Spleen (tissue), 11 donors: Measurements from ENCODE around the gene PRCD. TPM values are rescaled to one million over a fixed set of nuclear protein-coding genes. Genes with fewer than 3 reads are reported as not detected.

Experiments used
- DNase-seq: peaks from one replicate; pipeline ENCODE4 v3.0.0-alpha.2; 2020
- H3K27ac ChIP-seq, 8 donors: fragments of 200-600 bp; sonication (generic) in 7 of 8; 1 replicate in 4 of 8; 2 replicates in 4 of 8; pipeline versions ENCODE4 v1.5.0 to v1.8.0; 2016 to 2021; ENCODE audit warnings: inconsistent platforms in 4 of 8, mild to moderate bottlenecking in 4 of 8, moderate library complexity in 1 of 8
- H3K27me3 ChIP-seq, 7 donors: fragments of 200-600 bp; sonication (generic) in 6 of 7; replicated peaks in 1 of 7; 1 replicate in 4 of 7; 2 replicates in 3 of 7; pipeline versions ENCODE4 v1.5.0 to v1.8.0; 2016 to 2021; ENCODE audit warnings: inconsistent platforms in 3 of 7, mild to moderate bottlenecking in 1 of 7
- H3K36me3 ChIP-seq, 6 donors: fragments of 200-600 bp; sonication (generic) in 5 of 6; 1 replicate in 4 of 6; 2 replicates in 2 of 6; pipeline versions ENCODE4 v1.5.0 to v1.8.0; 2016 to 2021; ENCODE audit warnings: inconsistent platforms in 2 of 6
- H3K4me1 ChIP-seq, 6 donors: fragments of 200-600 bp; sonication (generic) in 5 of 6; 1 replicate in 3 of 6; 2 replicates in 3 of 6; pipeline versions ENCODE4 v1.5.0 to v1.8.0; 2016 to 2021; ENCODE audit warnings: inconsistent platforms in 3 of 6
- H3K4me3 ChIP-seq, 8 donors: fragments of 200-600 bp; sonication (generic) in 7 of 8; 1 replicate in 4 of 8; 2 replicates in 4 of 8; pipeline versions ENCODE4 v1.5.0 to v1.8.0; 2016 to 2021; ENCODE audit warnings: inconsistent platforms in 4 of 8, mild to moderate bottlenecking in 4 of 8, moderate library complexity in 2 of 8
- H3K9me3 ChIP-seq, 8 donors: fragments of 200-600 bp; sonication (generic) in 7 of 8; 1 replicate in 4 of 8; 2 replicates in 4 of 8; pipeline versions ENCODE4 v1.5.0 to v1.8.0; 2016 to 2021; ENCODE audit warnings: inconsistent platforms in 4 of 8
- POLR2A ChIP-seq, 3 donors: fragments of 450-650 bp; IDR thresholded peaks; one replicate each; pipeline ENCODE4 v1.5.1; 2017; ENCODE audit warnings: antibody characterized with exemption in 3 of 3, mild to moderate bottlenecking in 1 of 3
- POLR2AphosphoS5 ChIP-seq, 3 donors: sonication (generic); formaldehyde crosslinking; IDR thresholded peaks; one replicate each; pipeline ENCODE4 v1.5.1; 2017; ENCODE audit warnings: antibody characterized with exemption in 3 of 3
- WGBS, 5 donors: extraction: QIAGEN DNeasy Blood & Tissue Kit in 3 of 5; methylation state at CpG; one replicate each; pipeline versions ENCODE4 v1.1.5 to v1.1.7; 2013 to 2018; 5-methylcytosine and 5-hydroxymethylcytosine counted together
- intact Hi-C: fragments of 100-400 bp; cut with DNase I; formaldehyde crosslinking; loops from one replicate; pipeline ENCODE4 v1.15.0; 2023; ENCODE audit warnings: low total_unique reads
- polyA plus RNA-seq, 3 donors: library from polyadenylated mRNA; stranded (reverse); fragments of 200-250 nt; gene quantifications; one replicate each; pipeline ENCODE4 v1.2.1, GENCODE V29; 2013
- total RNA-seq, 7 donors: library from RNA; depleted of rRNA in 3 of 7; stranded (reverse); fragments of >200 nt in 3 of 7; fragmentation: NEBNext Ultra II Directional in 4 of 7; extraction: Animal tissue kit (Norgen Biotek cat#: 25700) in 4 of 7; gene quantifications; one replicate each; pipeline versions ENCODE4 v1.1.0 to v1.2.1, GENCODE V29; 2016 to 2021
- TF ChIP-seq, protein P1 (sequence below), 11 experiments: fragments of 200-600 bp in 7 of 11; fragments of 450-650 bp in 4 of 11; sonication (generic) in 4 of 11; IDR thresholded peaks in 8 of 11; conservative IDR thresholded peaks in 3 of 11; 1 replicate in 7 of 11; 2 replicates in 4 of 11; pipeline versions ENCODE4 v1.4.0 to v1.8.0; 2016 to 2021; ENCODE audit warnings: antibody characterized with exemption in 11 of 11, inconsistent platforms in 4 of 11, mild to moderate bottlenecking in 1 of 11
- donor health status: healthy with polysubstance abuse.
- donor health status: DM: no; HTN: no; CAD: no; lungs with moderate emphysema.
- donor health status: DM: no; HTN: no; CAD: no.
- donor health status: Bipolar disorder and iron deficiency.
- donor health status: healthy.
- donor health status: DM: no; HTN: no; CAD: no.
- donor health status: DM: yes; HTN: yes; CAD: no.

The PRCD gene
- total and polyA plus RNA-seq, 10 donors, result 3.5 to 54.1 (median 11.8) TPM

DNA sequence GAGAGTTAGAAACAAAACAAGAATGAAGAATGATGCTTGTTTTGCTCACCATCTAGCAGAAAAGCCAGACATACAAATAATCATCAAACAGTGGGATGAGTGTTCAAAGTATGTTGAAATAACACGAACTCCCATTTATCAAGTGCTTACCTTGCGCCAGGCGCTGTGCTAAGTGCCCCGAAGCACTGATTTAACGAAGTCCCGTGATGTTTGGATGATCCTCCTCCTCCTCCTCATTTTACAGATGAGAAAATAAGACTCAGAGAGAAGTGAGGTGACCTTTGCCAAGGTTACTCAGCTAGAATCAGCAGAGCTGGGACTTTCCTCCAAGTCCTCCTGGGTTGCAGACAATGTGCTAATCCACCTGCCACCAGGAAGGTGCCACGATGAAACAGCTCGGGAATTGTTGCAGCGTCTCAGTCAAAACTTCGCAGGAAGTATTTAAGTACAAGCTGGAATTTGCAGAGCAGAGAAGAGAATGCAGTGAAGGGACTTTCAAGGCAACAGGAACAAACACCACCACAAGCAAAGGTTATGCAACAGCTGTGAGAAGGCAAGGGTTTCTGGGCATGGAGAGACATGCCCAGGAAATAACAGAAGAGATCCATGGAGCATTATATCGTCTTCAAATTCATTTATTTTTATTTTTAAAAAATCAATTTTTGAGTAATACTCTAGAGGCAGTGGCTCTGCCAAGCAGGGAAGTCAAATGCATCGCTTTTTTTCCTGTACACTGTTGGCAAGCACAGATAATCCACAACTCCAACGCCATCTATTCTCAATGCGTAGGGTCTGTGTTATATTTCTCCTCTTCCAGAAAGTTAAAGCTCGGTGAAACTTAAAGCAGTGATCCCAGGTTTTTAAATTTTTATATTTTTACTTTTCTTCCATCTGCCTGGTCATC lies 11.1 kb downstream of the PRCD start:
- Histone ChIP-seq H3K9me3 (no peaks in the 10 kb centered on the region), H3K4me1 (peaks cover 11 to 69% (median 28%) of the 10 kb centered on the region in 6 donors), H3K27ac (peak overlapping the region in 7 of 8 donors; percentile 7 to 64 (median 55)), H3K27me3 (no peaks in the 10 kb centered on the region), H3K36me3 (no peaks in the 10 kb centered on the region), H3K4me3 (peak overlapping the region in 1 of 8 donors; percentile 32)
- DNase-seq, result peak; percentile 32
- 40 to 51% (median 47%) methylated on average over 15 of the region's 15 CpGs for WGBS, 5 donors
- no peak for TF ChIP-seq POLR2A (IDR thresholded peaks at IDR 0.05)
- TF ChIP-seq POLR2AphosphoS5 (IDR thresholded peaks at IDR 0.05), result peak in 1 of 3 donors; percentile 52
- intact Hi-C loops, result no loop called here

DNA sequence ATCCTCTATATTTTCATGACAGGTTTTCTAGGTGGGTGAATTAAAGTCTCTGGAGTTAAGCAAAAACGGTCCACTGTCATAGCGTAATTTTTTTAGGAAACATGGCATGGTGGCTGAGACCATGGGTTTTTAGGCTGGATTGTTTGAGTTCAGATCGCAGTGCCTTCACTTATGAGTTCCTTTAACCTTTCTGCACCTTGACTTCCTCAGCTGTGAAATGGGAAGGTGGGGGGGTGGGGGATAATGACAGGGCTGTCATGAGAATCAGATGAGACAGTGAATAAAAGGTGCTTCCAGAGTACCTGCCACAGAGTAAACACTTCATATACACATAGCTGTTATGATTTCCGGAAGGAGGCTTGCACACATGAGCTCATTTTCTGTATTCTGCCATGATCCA lies 11.8 kb downstream of the PRCD start:
- DNase-seq, result no peak
- 71 to 88% (median 83%) methylated on average over 4 of the region's 4 CpGs for WGBS, 5 donors
- no peak overlapping the region for H3K4me3 ChIP-seq
- no peaks in the 10 kb centered on the region for H3K27me3 ChIP-seq
- intact Hi-C loops, result no loop called here
- peak overlapping the region in 6 of 8 donors; percentile 7 to 64 (median 56) for H3K27ac ChIP-seq
- H3K36me3 ChIP-seq, result no peaks in the 10 kb centered on the region
- TF ChIP-seq POLR2A (IDR thresholded peaks at IDR 0.05), result no peak
- no peak for TF ChIP-seq POLR2AphosphoS5 (IDR thresholded peaks at IDR 0.05)
- TF ChIP-seq, protein P1, sequence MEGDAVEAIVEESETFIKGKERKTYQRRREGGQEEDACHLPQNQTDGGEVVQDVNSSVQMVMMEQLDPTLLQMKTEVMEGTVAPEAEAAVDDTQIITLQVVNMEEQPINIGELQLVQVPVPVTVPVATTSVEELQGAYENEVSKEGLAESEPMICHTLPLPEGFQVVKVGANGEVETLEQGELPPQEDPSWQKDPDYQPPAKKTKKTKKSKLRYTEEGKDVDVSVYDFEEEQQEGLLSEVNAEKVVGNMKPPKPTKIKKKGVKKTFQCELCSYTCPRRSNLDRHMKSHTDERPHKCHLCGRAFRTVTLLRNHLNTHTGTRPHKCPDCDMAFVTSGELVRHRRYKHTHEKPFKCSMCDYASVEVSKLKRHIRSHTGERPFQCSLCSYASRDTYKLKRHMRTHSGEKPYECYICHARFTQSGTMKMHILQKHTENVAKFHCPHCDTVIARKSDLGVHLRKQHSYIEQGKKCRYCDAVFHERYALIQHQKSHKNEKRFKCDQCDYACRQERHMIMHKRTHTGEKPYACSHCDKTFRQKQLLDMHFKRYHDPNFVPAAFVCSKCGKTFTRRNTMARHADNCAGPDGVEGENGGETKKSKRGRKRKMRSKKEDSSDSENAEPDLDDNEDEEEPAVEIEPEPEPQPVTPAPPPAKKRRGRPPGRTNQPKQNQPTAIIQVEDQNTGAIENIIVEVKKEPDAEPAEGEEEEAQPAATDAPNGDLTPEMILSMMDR (IDR thresholded peaks at IDR 0.05 in 8 of 11, conservative IDR thresholded peaks at IDR 0.05 in 3 of 11), result no peak
- no peaks in the 10 kb centered on the region for H3K9me3 ChIP-seq
- H3K4me1 ChIP-seq, result peaks cover 11 to 69% (median 26%) of the 10 kb centered on the region in 6 donors

- Histone ChIP-seq H3K27ac (no peak overlapping the region), H3K27me3 (no peaks in the 10 kb centered on the region), H3K9me3 (no peaks in the 10 kb centered on the region), H3K36me3 (no peaks in the 10 kb centered on the region), H3K4me1 (peaks cover 5 to 64% (median 25%) of the 10 kb centered on the region in 6 donors), H3K4me3 (no peak overlapping the region)
- 43 to 65% (median 61%) methylated on average over 8 of the region's 8 CpGs for WGBS, 5 donors
- TF ChIP-seq POLR2A (IDR thresholded peaks at IDR 0.05) (no peak), POLR2AphosphoS5 (IDR thresholded peaks at IDR 0.05) (no peak)
- TF ChIP-seq, protein P1 (IDR thresholded peaks at IDR 0.05 in 8 of 11, conservative IDR thresholded peaks at IDR 0.05 in 3 of 11), result no peak
- DNase-seq, result peak; percentile 48
- intact Hi-C loops, result no loop called here
Observed at GRCh38 chr17:76553178-76553908, 13.5 kb downstream of the PRCD start.

DNA sequence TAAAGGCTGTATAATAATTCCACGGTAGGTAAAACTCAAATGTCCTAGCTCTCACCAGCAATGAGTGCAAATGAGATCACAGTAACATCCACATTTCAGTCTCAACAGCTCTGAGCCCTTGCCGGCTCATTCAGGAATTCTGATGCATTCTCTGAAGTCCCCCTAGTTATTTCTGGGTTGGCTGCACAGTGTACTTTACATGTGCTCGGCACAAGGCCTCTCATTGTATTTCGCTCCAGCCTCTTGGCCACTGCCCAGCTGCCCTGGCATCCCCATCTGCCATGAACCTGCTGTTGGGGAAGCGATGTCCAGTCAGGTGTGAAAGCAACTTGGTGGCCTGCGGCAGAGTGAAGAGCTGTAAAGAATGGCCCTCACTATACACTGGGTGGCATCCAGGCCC lies 14.3 kb downstream of the PRCD start:
- Histone ChIP-seq H3K4me1 (peaks cover 9 to 72% (median 33%) of the 10 kb centered on the region in 6 donors), H3K36me3 (peaks cover 0 to 1% (median 0%) of the 10 kb centered on the region in 6 donors), H3K9me3 (no peaks in the 10 kb centered on the region), H3K27ac (no peak overlapping the region), H3K27me3 (no peaks in the 10 kb centered on the region), H3K4me3 (no peak overlapping the region)
- TF ChIP-seq POLR2A (IDR thresholded peaks at IDR 0.05) (no peak), POLR2AphosphoS5 (IDR thresholded peaks at IDR 0.05) (no peak)
- TF ChIP-seq, protein P1 (IDR thresholded peaks at IDR 0.05 in 8 of 11, conservative IDR thresholded peaks at IDR 0.05 in 3 of 11), result no peak
- intact Hi-C loops, result no loop called here
- no peak for DNase-seq
- 73 to 79% (median 76%) methylated on average over 6 of the region's 6 CpGs for WGBS, 5 donors
